A673 (cell line): Measurements from ENCODE around the gene INVS. TPM values are rescaled to one million over a fixed set of nuclear protein-coding genes. Genes with fewer than 3 reads are reported as not detected.

Experiments used
- BruUV-seq: library from RNA; stranded (reverse); fragments of 400-500 nt; replicated peaks from 2 replicates; lab custom pipeline; 2021; lab: Mats Ljungman, UMichigan
- CTCF ChIA-PET: fragments of 300-600 bp; sonication (Branson Sonifier 250); formaldehyde crosslinking; loops from one replicate; lab custom pipeline; 2022; ENCODE audit warnings: antibody characterized with exemption; lab: Charles Lee
- POLR2A ChIA-PET: fragments of 300-600 bp; sonication (Branson Sonifier 250); formaldehyde crosslinking; loops from one replicate; lab custom pipeline; 2022; ENCODE audit warnings: antibody characterized with exemption; ENCODE audit not compliant: low non-redundant PET; lab: Charles Lee
- DNase-seq: peaks from one replicate; pipeline ENCODE4 v3.0.0-alpha.2; 2015; ENCODE audit warnings: low spot score
- H3K27ac ChIP-seq: fragments of 200-600 bp; sonication (generic); 2 replicates; pipeline ENCODE4 v1.5.1; 2016; ENCODE audit warnings: mixed run types, low read depth, mild to moderate bottlenecking, mixed read lengths, antibody characterized with exemption, low read length; ENCODE audit not compliant: poor library complexity, severe bottlenecking
- H3K27me3 ChIP-seq: fragments of 200-600 bp; sonication (generic); replicated peaks from 2 replicates; pipeline ENCODE4 v1.6.1; 2017; ENCODE audit warnings: mixed run types, low read depth, mild to moderate bottlenecking, mixed read lengths, antibody characterized with exemption, low read length; ENCODE audit not compliant: insufficient read depth, poor library complexity
- H3K36me3 ChIP-seq: fragments of 200-600 bp; sonication (generic); 2 replicates; pipeline ENCODE4 v1.6.1; 2016; ENCODE audit warnings: mixed run types, mild to moderate bottlenecking, mixed read lengths, antibody characterized with exemption, low read length; ENCODE audit not compliant: insufficient read depth, poor library complexity, severe bottlenecking
- H3K4me1 ChIP-seq: fragments of 200-600 bp; sonication (generic); 2 replicates; pipeline ENCODE4 v1.6.1; 2017; ENCODE audit warnings: mixed run types, mild to moderate bottlenecking, mixed read lengths, antibody characterized with exemption, low read length; ENCODE audit not compliant: insufficient read depth, poor library complexity, severe bottlenecking
- H3K4me3 ChIP-seq: fragments of 200-600 bp; sonication (generic); 2 replicates; pipeline ENCODE4 v1.5.1; 2016; ENCODE audit warnings: low read depth, mixed run types, mild to moderate bottlenecking, mixed read lengths, low read length; ENCODE audit not compliant: poor library complexity, severe bottlenecking
- H3K9me3 ChIP-seq: fragments of 200-600 bp; sonication (generic); 2 replicates; pipeline ENCODE4 v1.6.1; 2016; ENCODE audit warnings: mixed run types, low read depth, mild to moderate bottlenecking, mixed read lengths, antibody characterized with exemption, low read length; ENCODE audit not compliant: poor library complexity, severe bottlenecking
- CTCF ChIP-seq: fragments of 300-800, 200-600 bp; sonication (generic); conservative IDR thresholded peaks from 2 replicates; pipeline ENCODE4 v1.5.1; 2017; ENCODE audit warnings: low read depth, mild to moderate bottlenecking, antibody characterized with exemption, low read length, moderate library complexity, mixed read lengths
- EZH2 ChIP-seq: fragments of 200-600 bp; sonication (generic); IDR thresholded peaks from 2 replicates; pipeline ENCODE4 v1.6.1; 2017; ENCODE audit warnings: borderline replicate concordance, low read depth, mild to moderate bottlenecking, mixed read lengths, antibody characterized with exemption, low read length; ENCODE audit not compliant: poor library complexity, severe bottlenecking
- intact Hi-C: fragments of 100-400 bp; cut with micrococcal nuclease; formaldehyde crosslinking; loops from one replicate; pipeline ENCODE4 v1.10.0; 2022; ENCODE audit not compliant: unreplicated experiment
- total RNA-seq: library from RNA; stranded (reverse); gene quantifications from 2 replicates; pipeline ENCODE4 v1.2.3, GENCODE V29; 2021

The INVS gene
- total RNA-seq, 1 experiment from 2014 or later = 23.3 TPM

GRCh38 chr9:100290714-100291113 lies 191.7 kb downstream of the INVS start:
- no peak overlapping the region for H3K27ac ChIP-seq
- POLR2A ChIA-PET = no interaction called here
- H3K4me3 ChIP-seq = no peak overlapping the region
- CTCF ChIA-PET = no interaction called here
- TF ChIP-seq CTCF (no peak), EZH2 (no peak)
- no TSS peak for BruUV-seq
- no peaks in the 10 kb centered on the region for H3K4me1 ChIP-seq
- DNase-seq = no peak
- intact Hi-C loops = no loop called here
- no peaks in the 10 kb centered on the region for H3K27me3 ChIP-seq
- peaks cover 7% of the 10 kb centered on the region for H3K9me3 ChIP-seq
- peaks cover 46% of the 10 kb centered on the region for H3K36me3 ChIP-seq

GRCh38 chr9:100292414-100292813 lies 193.4 kb downstream of the INVS start:
- no TSS peak for BruUV-seq
- Histone ChIP-seq H3K4me1 (no peaks in the 10 kb centered on the region), H3K27ac (no peak overlapping the region), H3K27me3 (no peaks in the 10 kb centered on the region), H3K4me3 (no peak overlapping the region), H3K36me3 (peaks cover 38% of the 10 kb centered on the region), H3K9me3 (no peaks in the 10 kb centered on the region)
- ChIA-PET POLR2A (no interaction called here), CTCF (no interaction called here)
- DNase-seq = no peak
- intact Hi-C loops = no loop called here
- no peak for TF ChIP-seq EZH2
- no peak for TF ChIP-seq CTCF

GRCh38 chr9:100294341-100294740 lies 195.3 kb downstream of the INVS start:
- intact Hi-C loops = no loop called here
- POLR2A ChIA-PET = no interaction called here
- Histone ChIP-seq H3K4me1 (no peaks in the 10 kb centered on the region), H3K36me3 (peaks cover 39% of the 10 kb centered on the region), H3K4me3 (no peak overlapping the region), H3K27ac (no peak overlapping the region), H3K27me3 (no peaks in the 10 kb centered on the region), H3K9me3 (no peaks in the 10 kb centered on the region)
- CTCF ChIA-PET = no interaction called here
- TF ChIP-seq EZH2 (no peak), CTCF (no peak)
- no peak for DNase-seq
- BruUV-seq = no TSS peak
